NCI-H82 (cell line): ENCODE data around the gene ERCC6L.
"Not testable (repeated sequence)": the region's sequence is repeated elsewhere in the genome, so short reads cannot be mapped to it uniquely, and the experiment has no call there.

Source experiments
- DNase-seq: peaks from one replicate; lab custom pipeline; 2025; lab: John Stamatoyannopoulos, UW

Gene ERCC6L

GRCh38 chrX:72253686-72254085 lies 14.9 kb upstream of the ERCC6L start:
- DNase-seq = no peak

GRCh38 chrX:72247206-72247942 lies 8.5 kb upstream of the ERCC6L start:
- peak; percentile 69 for DNase-seq

GRCh38 chrX:72245461-72246089 lies 6.7 kb upstream of the ERCC6L start:
- DNase-seq = peak; percentile 92

GRCh38 chrX:72243472-72243871 lies 4.6 kb upstream of the ERCC6L start:
- DNase-seq = no peak

- DNase-seq = no peak
Observed at GRCh38 chrX:72240976-72241375, 2.1 kb upstream of the ERCC6L start.

GRCh38 chrX:72238183-72238582 lies 644 bp downstream of the ERCC6L start:
- no peak for DNase-seq

- DNase-seq = no peak
Observed at GRCh38 chrX:72236841-72237240, 2.0 kb downstream of the ERCC6L start.

- no peak for DNase-seq
Observed at GRCh38 chrX:72230290-72230689, 8.5 kb downstream of the ERCC6L start.

GRCh38 chrX:72220375-72220774 lies 18.5 kb downstream of the ERCC6L start:
- not testable (repeated sequence) for DNase-seq

- no peak for DNase-seq
Observed at GRCh38 chrX:72216973-72217372, 21.9 kb downstream of the ERCC6L start.

GRCh38 chrX:72208126-72208800 lies 30.6 kb downstream of the ERCC6L start:
- no peak for DNase-seq

GRCh38 chrX:72207366-72207765 lies 31.5 kb downstream of the ERCC6L start:
- no peak for DNase-seq

- no peak for DNase-seq
Observed at GRCh38 chrX:72205706-72206105, 33.1 kb downstream of the ERCC6L start.

- no peak for DNase-seq
Observed at GRCh38 chrX:72203421-72203820, 35.4 kb downstream of the ERCC6L start.

GRCh38 chrX:72202792-72203401 lies 35.9 kb downstream of the ERCC6L start:
- no peak for DNase-seq

GRCh38 chrX:72201836-72202536 lies 36.8 kb downstream of the ERCC6L start:
- no peak for DNase-seq

- DNase-seq = no peak
Observed at GRCh38 chrX:72182924-72183323, 55.9 kb downstream of the ERCC6L start.

- peak; percentile 99 for DNase-seq
Observed at GRCh38 chrX:72181178-72182125, 57.4 kb downstream of the ERCC6L start, which contains the start of gene PIN4. PIN4 (plus strand) TSS chrX:72181757; CDS start chrX:72181786, 29 bp downstream.

- DNase-seq = peak; percentile 52
Observed at GRCh38 chrX:72180539-72180938, 58.3 kb downstream of the ERCC6L start.

- no peak for DNase-seq
Observed at GRCh38 chrX:72176981-72177380, 61.8 kb downstream of the ERCC6L start.

GRCh38 chrX:72176289-72176688 lies 62.5 kb downstream of the ERCC6L start:
- not testable (repeated sequence) for DNase-seq
